Measurements from ENCODE around the gene KIAA0825. TPM values are rescaled to one million over a fixed set of nuclear protein-coding genes. Genes with fewer than 3 reads are reported as not detected.

Gene KIAA0825
- polyA plus RNA-seq, 1 donor from 2014 or later = 5.1 TPM

DNA sequence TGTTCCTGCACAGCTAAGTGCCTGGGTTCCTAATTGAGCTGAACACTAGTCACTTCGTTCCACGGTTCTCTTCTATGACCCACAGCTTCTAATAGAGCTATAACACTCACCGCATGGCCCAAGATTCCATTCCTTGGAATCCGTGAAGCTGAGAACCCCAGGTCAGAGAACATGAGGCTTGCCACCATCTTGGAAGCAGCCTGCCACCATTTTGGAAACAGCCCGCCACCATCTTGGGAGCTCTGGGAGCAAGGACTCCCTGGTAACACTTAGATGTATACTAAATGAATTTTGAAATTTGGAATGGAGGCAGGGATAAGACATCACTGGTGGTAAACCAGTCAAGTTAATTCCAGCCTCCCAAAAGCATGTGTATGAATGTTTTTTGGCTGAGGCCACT lies 60.4 kb downstream of the KIAA0825 start:
- Histone ChIP-seq H3K79me2 (replicated peaks; ENCODE audit: insufficient read depth, low read length) (no peaks in the 10 kb centered on the region), H3K27me3 (ENCODE audit: insufficient read depth, low read depth, low read length) (no peaks in the 10 kb centered on the region), H3K4me3 (ENCODE audit: low read length) (no peak overlapping the region), H3K4me2 (ENCODE audit: low read length) (no peak overlapping the region), H3K9me2 (ENCODE audit: insufficient read depth, low read length) (no peaks in the 10 kb centered on the region), H4K20me1 (ENCODE audit: insufficient read depth) (no peaks in the 10 kb centered on the region), H3K9me3 (ENCODE audit: low read length) (no peaks in the 10 kb centered on the region), H3K27ac (ENCODE audit: low read length) (no peak overlapping the region), H3K9ac (ENCODE audit: low read length) (no peak overlapping the region), H2AFZ (ENCODE audit: low read depth, low read length) (no peak overlapping the region), H3F3A (ENCODE audit: insufficient read depth, low read length, poor library complexity, severe bottlenecking) (no peaks in the 10 kb centered on the region), H3K36me3 (ENCODE audit: insufficient read depth, low read length) (no peaks in the 10 kb centered on the region)
- no peak for TF ChIP-seq TAF1 (IDR thresholded peaks at IDR 0.05; ENCODE audit: low read depth)
- no peak for TF ChIP-seq POLR2AphosphoS5 (IDR thresholded peaks at IDR 0.05)
- TF ChIP-seq, protein P1, sequence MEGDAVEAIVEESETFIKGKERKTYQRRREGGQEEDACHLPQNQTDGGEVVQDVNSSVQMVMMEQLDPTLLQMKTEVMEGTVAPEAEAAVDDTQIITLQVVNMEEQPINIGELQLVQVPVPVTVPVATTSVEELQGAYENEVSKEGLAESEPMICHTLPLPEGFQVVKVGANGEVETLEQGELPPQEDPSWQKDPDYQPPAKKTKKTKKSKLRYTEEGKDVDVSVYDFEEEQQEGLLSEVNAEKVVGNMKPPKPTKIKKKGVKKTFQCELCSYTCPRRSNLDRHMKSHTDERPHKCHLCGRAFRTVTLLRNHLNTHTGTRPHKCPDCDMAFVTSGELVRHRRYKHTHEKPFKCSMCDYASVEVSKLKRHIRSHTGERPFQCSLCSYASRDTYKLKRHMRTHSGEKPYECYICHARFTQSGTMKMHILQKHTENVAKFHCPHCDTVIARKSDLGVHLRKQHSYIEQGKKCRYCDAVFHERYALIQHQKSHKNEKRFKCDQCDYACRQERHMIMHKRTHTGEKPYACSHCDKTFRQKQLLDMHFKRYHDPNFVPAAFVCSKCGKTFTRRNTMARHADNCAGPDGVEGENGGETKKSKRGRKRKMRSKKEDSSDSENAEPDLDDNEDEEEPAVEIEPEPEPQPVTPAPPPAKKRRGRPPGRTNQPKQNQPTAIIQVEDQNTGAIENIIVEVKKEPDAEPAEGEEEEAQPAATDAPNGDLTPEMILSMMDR (IDR thresholded peaks at IDR 0.05; ENCODE audit: poor library complexity, severe bottlenecking) = no peak
- TF ChIP-seq, protein P2, sequence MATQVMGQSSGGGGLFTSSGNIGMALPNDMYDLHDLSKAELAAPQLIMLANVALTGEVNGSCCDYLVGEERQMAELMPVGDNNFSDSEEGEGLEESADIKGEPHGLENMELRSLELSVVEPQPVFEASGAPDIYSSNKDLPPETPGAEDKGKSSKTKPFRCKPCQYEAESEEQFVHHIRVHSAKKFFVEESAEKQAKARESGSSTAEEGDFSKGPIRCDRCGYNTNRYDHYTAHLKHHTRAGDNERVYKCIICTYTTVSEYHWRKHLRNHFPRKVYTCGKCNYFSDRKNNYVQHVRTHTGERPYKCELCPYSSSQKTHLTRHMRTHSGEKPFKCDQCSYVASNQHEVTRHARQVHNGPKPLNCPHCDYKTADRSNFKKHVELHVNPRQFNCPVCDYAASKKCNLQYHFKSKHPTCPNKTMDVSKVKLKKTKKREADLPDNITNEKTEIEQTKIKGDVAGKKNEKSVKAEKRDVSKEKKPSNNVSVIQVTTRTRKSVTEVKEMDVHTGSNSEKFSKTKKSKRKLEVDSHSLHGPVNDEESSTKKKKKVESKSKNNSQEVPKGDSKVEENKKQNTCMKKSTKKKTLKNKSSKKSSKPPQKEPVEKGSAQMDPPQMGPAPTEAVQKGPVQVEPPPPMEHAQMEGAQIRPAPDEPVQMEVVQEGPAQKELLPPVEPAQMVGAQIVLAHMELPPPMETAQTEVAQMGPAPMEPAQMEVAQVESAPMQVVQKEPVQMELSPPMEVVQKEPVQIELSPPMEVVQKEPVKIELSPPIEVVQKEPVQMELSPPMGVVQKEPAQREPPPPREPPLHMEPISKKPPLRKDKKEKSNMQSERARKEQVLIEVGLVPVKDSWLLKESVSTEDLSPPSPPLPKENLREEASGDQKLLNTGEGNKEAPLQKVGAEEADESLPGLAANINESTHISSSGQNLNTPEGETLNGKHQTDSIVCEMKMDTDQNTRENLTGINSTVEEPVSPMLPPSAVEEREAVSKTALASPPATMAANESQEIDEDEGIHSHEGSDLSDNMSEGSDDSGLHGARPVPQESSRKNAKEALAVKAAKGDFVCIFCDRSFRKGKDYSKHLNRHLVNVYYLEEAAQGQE (IDR thresholded peaks at IDR 0.05; ENCODE audit: borderline replicate concordance) = no peak
- TF ChIP-seq SMC3 (conservative IDR thresholded peaks at IDR 0.05; ENCODE audit: poor library complexity) = no peak
- no peak for TF ChIP-seq RAD21 (conservative IDR thresholded peaks at IDR 0.05)
- TF ChIP-seq MXI1 (conservative IDR thresholded peaks at IDR 0.05; ENCODE audit: poor library complexity, severe bottlenecking) = no peak
- no peak for TF ChIP-seq EZH2 (IDR thresholded peaks at IDR 0.05; ENCODE audit: borderline replicate concordance, insufficient read depth, low read length, poor library complexity, severe bottlenecking)
- no peak for TF ChIP-seq EP300 (conservative IDR thresholded peaks at IDR 0.05; ENCODE audit: poor library complexity, severe bottlenecking)

DNA sequence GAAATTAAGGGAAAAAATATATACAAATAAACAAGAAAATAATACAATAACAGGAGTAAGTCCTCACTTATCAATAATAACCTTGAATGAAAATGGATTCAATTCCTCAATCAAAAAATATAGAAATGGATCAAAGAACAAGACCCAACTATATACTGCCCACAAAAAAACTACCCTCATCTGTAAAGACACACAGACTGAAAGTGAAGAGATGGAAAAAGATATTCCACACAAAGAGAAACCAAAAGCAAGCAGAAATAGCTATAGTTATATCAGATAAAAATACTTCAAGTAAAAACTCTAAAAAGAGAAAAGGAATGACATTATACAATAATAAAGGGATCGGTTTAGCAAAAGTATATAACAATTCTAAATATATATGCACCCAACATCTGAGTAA lies 66.5 kb downstream of the KIAA0825 start:
- Histone ChIP-seq H3K4me3 (ENCODE audit: low read length) (no peak overlapping the region), H3K27me3 (ENCODE audit: insufficient read depth, low read depth, low read length) (no peaks in the 10 kb centered on the region), H3K9me3 (ENCODE audit: low read length) (no peaks in the 10 kb centered on the region), H3K9ac (ENCODE audit: low read length) (no peak overlapping the region), H3K4me2 (ENCODE audit: low read length) (no peak overlapping the region), H3K79me2 (replicated peaks; ENCODE audit: insufficient read depth, low read length) (no peaks in the 10 kb centered on the region), H2AFZ (ENCODE audit: low read depth, low read length) (no peak overlapping the region), H3K9me2 (ENCODE audit: insufficient read depth, low read length) (no peaks in the 10 kb centered on the region), H3F3A (ENCODE audit: insufficient read depth, low read length, poor library complexity, severe bottlenecking) (no peaks in the 10 kb centered on the region), H3K36me3 (ENCODE audit: insufficient read depth, low read length) (no peaks in the 10 kb centered on the region), H3K27ac (ENCODE audit: low read length) (no peak overlapping the region), H4K20me1 (ENCODE audit: insufficient read depth) (no peaks in the 10 kb centered on the region)
- TF ChIP-seq EZH2 (IDR thresholded peaks at IDR 0.05; ENCODE audit: borderline replicate concordance, insufficient read depth, low read length, poor library complexity, severe bottlenecking) = no peak
- no peak for TF ChIP-seq EP300 (conservative IDR thresholded peaks at IDR 0.05; ENCODE audit: poor library complexity, severe bottlenecking)
- TF ChIP-seq, protein P2 (IDR thresholded peaks at IDR 0.05; ENCODE audit: borderline replicate concordance) = no peak
- TF ChIP-seq MXI1 (conservative IDR thresholded peaks at IDR 0.05; ENCODE audit: poor library complexity, severe bottlenecking) = no peak
- TF ChIP-seq, protein P1 (IDR thresholded peaks at IDR 0.05; ENCODE audit: poor library complexity, severe bottlenecking) = no peak
- no peak for TF ChIP-seq RAD21 (conservative IDR thresholded peaks at IDR 0.05)
- no peak for TF ChIP-seq POLR2AphosphoS5 (IDR thresholded peaks at IDR 0.05)
- TF ChIP-seq TAF1 (IDR thresholded peaks at IDR 0.05; ENCODE audit: low read depth) = no peak
- TF ChIP-seq SMC3 (conservative IDR thresholded peaks at IDR 0.05; ENCODE audit: poor library complexity) = no peak
